ENCODE measurements around the gene ASPHD1.

Gene ASPHD1

GRCh38 chr16:29875206-29875605 lies 25.1 kb upstream of the ASPHD1 start:
- H3K27me3 ChIP-seq (ENCODE audit: insufficient read depth, poor library complexity, severe bottlenecking), result peaks cover 18% of the 10 kb centered on the region

DNA sequence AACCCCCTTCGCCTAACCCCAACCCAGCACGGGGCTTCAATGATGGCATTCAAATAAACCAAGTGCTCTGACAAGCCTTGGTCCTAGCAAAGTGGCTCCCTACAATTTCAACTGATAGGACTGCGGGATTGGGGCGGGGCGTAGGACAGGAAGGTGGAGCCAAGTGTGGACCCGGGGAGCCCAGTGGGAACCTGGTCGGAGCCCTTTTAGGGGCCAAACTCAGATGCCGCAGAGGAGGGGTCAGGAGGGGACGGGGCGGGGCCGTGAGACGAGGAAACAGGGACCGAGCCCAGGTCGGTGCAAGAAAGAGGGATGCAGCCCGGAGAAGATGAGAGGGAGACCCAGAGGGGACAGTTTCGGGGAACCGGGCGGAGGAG lies 24.1 kb upstream of the ASPHD1 start:
- DNase-seq (ENCODE audit: low read depth in 1 of 2, low spot score in 1 of 2), result no peak
- Histone ChIP-seq H3K27ac (replicated peaks) (no peak overlapping the region), H3K4me3 (replicated peaks; ENCODE audit: insufficient read depth, low read length) (peak overlapping the region; percentile 10), H3K27me3 (ENCODE audit: insufficient read depth, poor library complexity, severe bottlenecking) (peaks cover 18% of the 10 kb centered on the region)
- no peak for TF ChIP-seq GABPA (IDR thresholded peaks at IDR 0.05; ENCODE audit: low read depth)
- no peak for TF ChIP-seq SPI1 (IDR thresholded peaks at IDR 0.05; ENCODE audit: borderline replicate concordance, low read depth)
- TF ChIP-seq POLR2AphosphoS5 (IDR thresholded peaks at IDR 0.05; ENCODE audit: low read depth), result no peak

More at GRCh38 chr16:29875206-29875605, 25.1 kb upstream of the ASPHD1 start:
- no peak for DNase-seq (ENCODE audit: low read depth in 1 of 2, low spot score in 1 of 2)
- no peak for TF ChIP-seq SPI1 (IDR thresholded peaks at IDR 0.05; ENCODE audit: borderline replicate concordance, low read depth)
- no peak for TF ChIP-seq CTCF (IDR thresholded peaks at IDR 0.05; ENCODE audit: insufficient read depth, low read length)
- no peak for TF ChIP-seq GABPA (IDR thresholded peaks at IDR 0.05; ENCODE audit: low read depth)
- Histone ChIP-seq H3K4me3 (replicated peaks; ENCODE audit: insufficient read depth, low read length) (no peak overlapping the region), H3K27ac (replicated peaks) (no peak overlapping the region)

GRCh38 chr16:29876594-29877249 lies 23.6 kb upstream of the ASPHD1 start:
- Histone ChIP-seq H3K4me3 (replicated peaks; ENCODE audit: insufficient read depth, low read length) (peak overlapping the region; percentile 10), H3K27ac (replicated peaks) (no peak overlapping the region), H3K27me3 (ENCODE audit: insufficient read depth, poor library complexity, severe bottlenecking) (peaks cover 18% of the 10 kb centered on the region)
- TF ChIP-seq POLR2AphosphoS5 (IDR thresholded peaks at IDR 0.05; ENCODE audit: low read depth), result no peak
- TF ChIP-seq CTCF (IDR thresholded peaks at IDR 0.05; ENCODE audit: insufficient read depth, low read length), result no peak
- TF ChIP-seq SPI1 (IDR thresholded peaks at IDR 0.05; ENCODE audit: borderline replicate concordance, low read depth), result no peak
- TF ChIP-seq, protein P1, sequence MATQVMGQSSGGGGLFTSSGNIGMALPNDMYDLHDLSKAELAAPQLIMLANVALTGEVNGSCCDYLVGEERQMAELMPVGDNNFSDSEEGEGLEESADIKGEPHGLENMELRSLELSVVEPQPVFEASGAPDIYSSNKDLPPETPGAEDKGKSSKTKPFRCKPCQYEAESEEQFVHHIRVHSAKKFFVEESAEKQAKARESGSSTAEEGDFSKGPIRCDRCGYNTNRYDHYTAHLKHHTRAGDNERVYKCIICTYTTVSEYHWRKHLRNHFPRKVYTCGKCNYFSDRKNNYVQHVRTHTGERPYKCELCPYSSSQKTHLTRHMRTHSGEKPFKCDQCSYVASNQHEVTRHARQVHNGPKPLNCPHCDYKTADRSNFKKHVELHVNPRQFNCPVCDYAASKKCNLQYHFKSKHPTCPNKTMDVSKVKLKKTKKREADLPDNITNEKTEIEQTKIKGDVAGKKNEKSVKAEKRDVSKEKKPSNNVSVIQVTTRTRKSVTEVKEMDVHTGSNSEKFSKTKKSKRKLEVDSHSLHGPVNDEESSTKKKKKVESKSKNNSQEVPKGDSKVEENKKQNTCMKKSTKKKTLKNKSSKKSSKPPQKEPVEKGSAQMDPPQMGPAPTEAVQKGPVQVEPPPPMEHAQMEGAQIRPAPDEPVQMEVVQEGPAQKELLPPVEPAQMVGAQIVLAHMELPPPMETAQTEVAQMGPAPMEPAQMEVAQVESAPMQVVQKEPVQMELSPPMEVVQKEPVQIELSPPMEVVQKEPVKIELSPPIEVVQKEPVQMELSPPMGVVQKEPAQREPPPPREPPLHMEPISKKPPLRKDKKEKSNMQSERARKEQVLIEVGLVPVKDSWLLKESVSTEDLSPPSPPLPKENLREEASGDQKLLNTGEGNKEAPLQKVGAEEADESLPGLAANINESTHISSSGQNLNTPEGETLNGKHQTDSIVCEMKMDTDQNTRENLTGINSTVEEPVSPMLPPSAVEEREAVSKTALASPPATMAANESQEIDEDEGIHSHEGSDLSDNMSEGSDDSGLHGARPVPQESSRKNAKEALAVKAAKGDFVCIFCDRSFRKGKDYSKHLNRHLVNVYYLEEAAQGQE (IDR thresholded peaks at IDR 0.05; ENCODE audit: insufficient replicate concordance, low read depth), result no peak
- no peak for TF ChIP-seq GABPA (IDR thresholded peaks at IDR 0.05; ENCODE audit: low read depth)
- no peak for DNase-seq (ENCODE audit: low read depth in 1 of 2, low spot score in 1 of 2)

- Histone ChIP-seq H3K27me3 (ENCODE audit: insufficient read depth, poor library complexity, severe bottlenecking) (peaks cover 18% of the 10 kb centered on the region), H3K4me3 (replicated peaks; ENCODE audit: insufficient read depth, low read length) (no peak overlapping the region), H3K27ac (replicated peaks) (no peak overlapping the region)
- TF ChIP-seq POLR2AphosphoS5 (IDR thresholded peaks at IDR 0.05; ENCODE audit: low read depth) (no peak), GABPA (IDR thresholded peaks at IDR 0.05; ENCODE audit: low read depth) (no peak), CTCF (IDR thresholded peaks at IDR 0.05; ENCODE audit: insufficient read depth, low read length) (no peak), SPI1 (IDR thresholded peaks at IDR 0.05; ENCODE audit: borderline replicate concordance, low read depth) (no peak)
- TF ChIP-seq, protein P1 (IDR thresholded peaks at IDR 0.05; ENCODE audit: insufficient replicate concordance, low read depth), result no peak
- DNase-seq (ENCODE audit: low read depth in 1 of 2, low spot score in 1 of 2), result peak in 1 of 2 experiments; percentile 19
Measured at GRCh38 chr16:29877266-29877961, 22.9 kb upstream of the ASPHD1 start.
